ENCODE measurements around the gene PTPRM. TPM values are rescaled to one million over a fixed set of nuclear protein-coding genes. Genes with fewer than 3 reads are reported as not detected.

Gene PTPRM
- total and polyA plus RNA-seq, 2 donors (not counting 3 experiments of a cell fraction or from before 2014, with no cell fraction given), result 37.4 to 43.7 TPM

DNA sequence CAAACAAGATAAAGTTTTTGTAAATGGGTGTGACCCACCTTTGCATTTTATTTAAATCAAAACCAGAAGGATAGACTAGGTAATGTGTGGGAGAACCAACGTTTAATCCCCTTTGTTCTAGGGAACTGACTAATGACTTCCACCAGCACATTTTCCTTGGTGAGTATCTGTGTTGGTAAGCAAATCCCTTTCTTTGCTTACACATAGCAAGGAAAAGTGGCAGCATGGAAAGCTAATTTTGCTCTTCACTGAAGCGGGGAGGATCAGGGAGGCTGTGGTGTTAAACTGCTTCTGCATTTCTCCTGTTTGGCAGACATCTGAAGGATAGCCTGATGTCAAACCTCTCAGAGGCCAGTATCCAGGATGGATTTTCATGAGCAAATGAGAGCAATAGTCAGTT, 331.1 kb downstream of the PTPRM start:
- no peak overlapping the region for H3K27ac ChIP-seq (ENCODE audit: insufficient read depth, low read depth, low read length)
- H3K9ac ChIP-seq (replicated peaks; ENCODE audit: extremely low read depth, insufficient read depth, low read length), result no peak overlapping the region
- no peak for TF ChIP-seq FOS (IDR thresholded peaks at IDR 0.05; ENCODE audit: borderline replicate concordance, insufficient read depth, low read length)
- no peak for TF ChIP-seq GATA2 (IDR thresholded peaks at IDR 0.05; ENCODE audit: insufficient read depth, insufficient read length, low read depth, low read length)
- no peak for TF ChIP-seq POLR2AphosphoS5 (IDR thresholded peaks at IDR 0.05; ENCODE audit: insufficient read depth, low read depth, low read length)
- TF ChIP-seq, protein P1, sequence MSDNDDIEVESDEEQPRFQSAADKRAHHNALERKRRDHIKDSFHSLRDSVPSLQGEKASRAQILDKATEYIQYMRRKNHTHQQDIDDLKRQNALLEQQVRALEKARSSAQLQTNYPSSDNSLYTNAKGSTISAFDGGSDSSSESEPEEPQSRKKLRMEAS (IDR thresholded peaks at IDR 0.05; ENCODE audit: insufficient read depth, insufficient read length), result no peak
- TF ChIP-seq EZH2 (IDR thresholded peaks at IDR 0.05; ENCODE audit: borderline replicate concordance, low read depth, low read length, severe bottlenecking), result no peak
- TF ChIP-seq, protein P2, sequence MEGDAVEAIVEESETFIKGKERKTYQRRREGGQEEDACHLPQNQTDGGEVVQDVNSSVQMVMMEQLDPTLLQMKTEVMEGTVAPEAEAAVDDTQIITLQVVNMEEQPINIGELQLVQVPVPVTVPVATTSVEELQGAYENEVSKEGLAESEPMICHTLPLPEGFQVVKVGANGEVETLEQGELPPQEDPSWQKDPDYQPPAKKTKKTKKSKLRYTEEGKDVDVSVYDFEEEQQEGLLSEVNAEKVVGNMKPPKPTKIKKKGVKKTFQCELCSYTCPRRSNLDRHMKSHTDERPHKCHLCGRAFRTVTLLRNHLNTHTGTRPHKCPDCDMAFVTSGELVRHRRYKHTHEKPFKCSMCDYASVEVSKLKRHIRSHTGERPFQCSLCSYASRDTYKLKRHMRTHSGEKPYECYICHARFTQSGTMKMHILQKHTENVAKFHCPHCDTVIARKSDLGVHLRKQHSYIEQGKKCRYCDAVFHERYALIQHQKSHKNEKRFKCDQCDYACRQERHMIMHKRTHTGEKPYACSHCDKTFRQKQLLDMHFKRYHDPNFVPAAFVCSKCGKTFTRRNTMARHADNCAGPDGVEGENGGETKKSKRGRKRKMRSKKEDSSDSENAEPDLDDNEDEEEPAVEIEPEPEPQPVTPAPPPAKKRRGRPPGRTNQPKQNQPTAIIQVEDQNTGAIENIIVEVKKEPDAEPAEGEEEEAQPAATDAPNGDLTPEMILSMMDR (IDR thresholded peaks at IDR 0.05; ENCODE audit: extremely low read depth in 1 of 2, insufficient read depth in 1 of 2, low read depth in 1 of 2, low read length in 2 of 2), result no peak
- no peak for TF ChIP-seq JUN (IDR thresholded peaks at IDR 0.05; ENCODE audit: borderline replicate concordance, insufficient read depth, insufficient read length, low read depth)
- TF ChIP-seq POLR2A (IDR thresholded peaks at IDR 0.05; ENCODE audit: low read depth, low read length), result no peak
- no peak for TF ChIP-seq MYC (IDR thresholded peaks at IDR 0.05; ENCODE audit: low read depth, low read length)
- no peaks in the 10 kb centered on the region for H3K36me3 ChIP-seq (ENCODE audit: control insufficient read depth in 2 of 2, extremely low read depth in 1 of 2, insufficient read depth in 2 of 2, low read length in 2 of 2)
- no peaks in the 10 kb centered on the region for H3K9me1 ChIP-seq (replicated peaks; ENCODE audit: control insufficient read depth, extremely low read depth, insufficient read depth, low read length)
- FAIRE-seq (no peak), DNase-seq (ENCODE audit: low read depth, low spot score) (no peak)
- no peak overlapping the region for H2AFZ ChIP-seq (ENCODE audit: low read depth, low read length)
- dilution Hi-C loops (cut with MboI; ENCODE audit: extremely low pct_ligation_motif_present, low sequenced_read_pairs), result no loop called here
- CTCF ChIA-PET, result no interaction called here
- no TSS peak for BruUV-seq (replicated peaks)
- H3K27me3 ChIP-seq (ENCODE audit: control insufficient read depth in 2 of 2, insufficient read depth in 2 of 2, low read length in 2 of 2), result no peaks in the 10 kb centered on the region
- intact Hi-C loops (cut with micrococcal nuclease), result no loop called here
- H4K20me1 ChIP-seq (replicated peaks; ENCODE audit: control insufficient read depth, extremely low read depth, insufficient read depth, low read length), result no peaks in the 10 kb centered on the region
- H3K4me2 ChIP-seq (ENCODE audit: insufficient read depth, low read length), result no peak overlapping the region
- no peaks in the 10 kb centered on the region for H3K4me1 ChIP-seq (ENCODE audit: control insufficient read depth, extremely low read depth, insufficient read depth, low read length)
- no peaks in the 10 kb centered on the region for H3K9me3 ChIP-seq (replicated peaks; ENCODE audit: control insufficient read depth, insufficient read depth, low read length)
- no peak overlapping the region for H3K4me3 ChIP-seq (replicated peaks in 1 of 3; ENCODE audit: insufficient read depth in 1 of 3, low read depth in 1 of 3, low read length in 3 of 3)
- POLR2A ChIA-PET, result no interaction called here
- H3K79me2 ChIP-seq (ENCODE audit: control insufficient read depth, insufficient read depth, low read length), result no peaks in the 10 kb centered on the region

All from endothelial cell of umbilical vein (primary cell).